ENCODE data around the gene NPAS1.

The NPAS1 gene

GRCh38 chr19:47020132-47020805 lies 632 bp downstream of the NPAS1 start:
- no peak for DNase-seq (ENCODE audit: low read depth)
- no peak for TF ChIP-seq CTCF (IDR thresholded peaks at IDR 0.05; ENCODE audit: insufficient read depth, low read depth, low read length, missing control alignments)
- H3K4me3 ChIP-seq (ENCODE audit: low read depth, low read length) = no peak overlapping the region

- H3K4me3 ChIP-seq (ENCODE audit: low read depth, low read length) = peak overlapping the region; percentile 9; the same call in 1 of the 2 replicates
- DNase-seq (ENCODE audit: low read depth) = peak; percentile 30
- TF ChIP-seq CTCF (IDR thresholded peaks at IDR 0.05; ENCODE audit: insufficient read depth, low read depth, low read length, missing control alignments) = no peak
These were observed 1.4 kb downstream of the NPAS1 start for GRCh38 chr19:47020992-47021496.

- DNase-seq (ENCODE audit: low read depth) = no peak
- no peak overlapping the region for H3K4me3 ChIP-seq (ENCODE audit: low read depth, low read length)
These were observed 2.0 kb downstream of the NPAS1 start for GRCh38 chr19:47021536-47022139.

GRCh38 chr19:47022140-47022536 lies 2.5 kb downstream of the NPAS1 start:
- TF ChIP-seq CTCF (IDR thresholded peaks at IDR 0.05; ENCODE audit: insufficient read depth, low read depth, low read length, missing control alignments) = no peak
- no peak overlapping the region for H3K4me3 ChIP-seq (ENCODE audit: low read depth, low read length)
- no peak for DNase-seq (ENCODE audit: low read depth)

More at GRCh38 chr19:47021536-47022139, 2.0 kb downstream of the NPAS1 start:
- no peak for TF ChIP-seq CTCF (IDR thresholded peaks at IDR 0.05; ENCODE audit: insufficient read depth, low read depth, low read length, missing control alignments)

GRCh38 chr19:47022541-47023447 lies 3.2 kb downstream of the NPAS1 start:
- TF ChIP-seq CTCF (IDR thresholded peaks at IDR 0.05; ENCODE audit: insufficient read depth, low read depth, low read length, missing control alignments) = no peak
- H3K4me3 ChIP-seq (ENCODE audit: low read depth, low read length) = no peak overlapping the region
- no peak for DNase-seq (ENCODE audit: low read depth)

GRCh38 chr19:47023448-47023794 lies 3.8 kb downstream of the NPAS1 start:
- H3K4me3 ChIP-seq (ENCODE audit: low read depth, low read length) = no peak overlapping the region
- TF ChIP-seq CTCF (IDR thresholded peaks at IDR 0.05; ENCODE audit: insufficient read depth, low read depth, low read length, missing control alignments) = no peak
- DNase-seq (ENCODE audit: low read depth) = no peak

Measured in GM12865 (cell line).